Hepatocyte (in vitro differentiated cells): ENCODE results near the gene AMFR. TPM values are rescaled to one million over a fixed set of nuclear protein-coding genes. Genes with fewer than 3 reads are reported as not detected.
A peak's percentile ranks its signal among the peaks of the same experiment; 100 is the strongest.

ENCODE experiments used
- DNase-seq: peaks from one replicate; pipeline ENCODE4 v3.0.0-alpha.2; 2016; ENCODE audit warnings: low spot score
- H2AFZ ChIP-seq: fragments of 200-600 bp; sonication (generic); 2 replicates; pipeline ENCODE4 v1.6.0; 2016; ENCODE audit warnings: antibody characterized with exemption, mild to moderate bottlenecking
- H3K27ac ChIP-seq: fragments of 200-600 bp; sonication (generic); 2 replicates; pipeline ENCODE4 v1.5.1; 2016; ENCODE audit warnings: mild to moderate bottlenecking
- H3K27me3 ChIP-seq: fragments of 200-600 bp; sonication (generic); 2 replicates; pipeline ENCODE4 v1.6.1; 2016
- H3K36me3 ChIP-seq: fragments of 200-600 bp; sonication (generic); replicated peaks from 2 replicates; pipeline ENCODE4 v1.5.1; 2016; ENCODE audit warnings: low read depth; ENCODE audit not compliant: insufficient read depth
- H3K4me1 ChIP-seq: fragments of 200-600 bp; sonication (generic); 2 replicates; pipeline ENCODE4 v1.5.1; 2016; ENCODE audit warnings: mild to moderate bottlenecking, moderate library complexity; ENCODE audit not compliant: insufficient read depth
- H3K4me2 ChIP-seq: fragments of 200-600 bp; sonication (generic); 2 replicates; pipeline ENCODE4 v1.6.0; 2016
- H3K4me3 ChIP-seq: fragments of 200-600 bp; sonication (generic); 2 replicates; pipeline ENCODE4 v1.5.1; 2016; ENCODE audit warnings: mild to moderate bottlenecking
- H3K79me2 ChIP-seq: fragments of 200-600 bp; sonication (generic); 2 replicates; pipeline ENCODE4 v1.6.0; 2017; ENCODE audit warnings: mild to moderate bottlenecking
- H3K9me2 ChIP-seq: fragments of 200-600 bp; sonication (generic); replicated peaks from 2 replicates; pipeline ENCODE4 v1.6.0; 2017; ENCODE audit warnings: mild to moderate bottlenecking; ENCODE audit not compliant: insufficient read depth
- H3K9me3 ChIP-seq: fragments of 200-600 bp; sonication (generic); 2 replicates; pipeline ENCODE4 v1.5.1; 2016; ENCODE audit warnings: low read depth, mild to moderate bottlenecking
- H4K20me1 ChIP-seq: fragments of 200-600 bp; sonication (generic); 2 replicates; pipeline ENCODE4 v1.6.0; 2016; ENCODE audit warnings: mild to moderate bottlenecking; ENCODE audit not compliant: insufficient read depth, poor library complexity, severe bottlenecking
- EZH2 ChIP-seq: fragments of 200-600 bp; sonication (generic); IDR thresholded peaks from 2 replicates; pipeline ENCODE4 v1.6.1; 2016; ENCODE audit warnings: antibody characterized with exemption, mild to moderate bottlenecking, borderline replicate concordance
- EZH2phosphoT487 ChIP-seq: fragments of 200-600 bp; sonication (generic); IDR thresholded peaks from one replicate; pipeline ENCODE4 v1.6.1; 2018; ENCODE audit warnings: antibody characterized with exemption, mild to moderate bottlenecking, low read depth, moderate library complexity; ENCODE audit not compliant: unreplicated experiment, severe bottlenecking
- WGBS: methylation state at CpG from one replicate; pipeline ENCODE4 v1.1.6; 2016; ENCODE audit warnings: low lambda C conversion rate; ENCODE audit errors: missing lambda C conversion rate; 5-methylcytosine and 5-hydroxymethylcytosine counted together
- polyA plus RNA-seq: library from polyadenylated mRNA; unstranded; fragments of >200 nt; fragmentation: Nextera tagmentation; extraction: Ambion mirVana; gene quantifications from 2 replicates; pipeline ENCODE4 v1.2.1, GENCODE V29; 2016
- total RNA-seq: library from RNA; depleted of rRNA; stranded (reverse); fragments of >200 nt; gene quantifications from 2 replicates; pipeline ENCODE4 v1.2.3, GENCODE V29; 2014
- TF ChIP-seq, protein P1 (sequence below): fragments of 200-600 bp; sonication (generic); IDR thresholded peaks from 2 replicates; pipeline ENCODE4 v1.5.1; 2016; ENCODE audit warnings: antibody characterized with exemption, mild to moderate bottlenecking; ENCODE audit not compliant: poor library complexity

AMFR gene
- total and polyA plus RNA-seq, 2 experiments from 2014 or later = 67.2 to 135 TPM

DNA sequence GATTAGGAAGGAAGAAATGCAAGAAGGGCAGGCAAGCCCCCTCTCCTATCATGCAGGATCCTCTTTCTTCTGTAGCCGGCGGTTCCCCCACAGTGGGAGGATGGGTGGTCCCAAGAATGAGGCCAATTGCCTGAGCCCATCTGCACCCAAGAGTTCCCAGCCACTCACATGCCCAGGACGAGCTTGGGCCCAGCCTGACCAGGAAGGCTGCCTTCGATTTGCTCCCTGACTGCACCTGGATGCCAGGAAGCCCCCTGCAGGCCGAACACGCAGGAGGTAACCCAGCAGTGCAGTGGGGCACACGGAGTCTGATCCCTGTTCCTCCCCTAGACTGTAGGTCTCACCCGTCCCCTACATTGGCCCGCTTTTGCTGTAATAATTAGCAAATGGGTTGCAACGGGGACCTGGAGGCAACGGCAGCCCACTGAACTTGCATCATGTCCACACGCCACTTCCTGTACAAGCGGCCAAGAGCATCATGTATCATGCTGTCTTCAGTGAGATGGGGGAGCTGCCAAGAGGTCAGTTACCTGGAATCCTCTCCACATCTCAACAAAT is 67.5 kb downstream of the AMFR start:
- WGBS = 84% methylated on average over 13 of the region's 13 CpGs
- Histone ChIP-seq H3K79me2 (no peaks in the 10 kb centered on the region), H4K20me1 (no peaks in the 10 kb centered on the region), H3K4me1 (peaks cover 21% of the 10 kb centered on the region), H3K9me2 (no peaks in the 10 kb centered on the region), H3K9me3 (no peaks in the 10 kb centered on the region), H3K4me2 (peak overlapping the region; percentile 81), H2AFZ (peak overlapping the region; percentile 59), H3K36me3 (no peaks in the 10 kb centered on the region), H3K27me3 (no peaks in the 10 kb centered on the region), H3K27ac (peak overlapping the region; percentile 78), H3K4me3 (no peak overlapping the region)
- DNase-seq = no peak
- no peak for TF ChIP-seq EZH2phosphoT487
- no peak for TF ChIP-seq EZH2
- TF ChIP-seq, protein P1, sequence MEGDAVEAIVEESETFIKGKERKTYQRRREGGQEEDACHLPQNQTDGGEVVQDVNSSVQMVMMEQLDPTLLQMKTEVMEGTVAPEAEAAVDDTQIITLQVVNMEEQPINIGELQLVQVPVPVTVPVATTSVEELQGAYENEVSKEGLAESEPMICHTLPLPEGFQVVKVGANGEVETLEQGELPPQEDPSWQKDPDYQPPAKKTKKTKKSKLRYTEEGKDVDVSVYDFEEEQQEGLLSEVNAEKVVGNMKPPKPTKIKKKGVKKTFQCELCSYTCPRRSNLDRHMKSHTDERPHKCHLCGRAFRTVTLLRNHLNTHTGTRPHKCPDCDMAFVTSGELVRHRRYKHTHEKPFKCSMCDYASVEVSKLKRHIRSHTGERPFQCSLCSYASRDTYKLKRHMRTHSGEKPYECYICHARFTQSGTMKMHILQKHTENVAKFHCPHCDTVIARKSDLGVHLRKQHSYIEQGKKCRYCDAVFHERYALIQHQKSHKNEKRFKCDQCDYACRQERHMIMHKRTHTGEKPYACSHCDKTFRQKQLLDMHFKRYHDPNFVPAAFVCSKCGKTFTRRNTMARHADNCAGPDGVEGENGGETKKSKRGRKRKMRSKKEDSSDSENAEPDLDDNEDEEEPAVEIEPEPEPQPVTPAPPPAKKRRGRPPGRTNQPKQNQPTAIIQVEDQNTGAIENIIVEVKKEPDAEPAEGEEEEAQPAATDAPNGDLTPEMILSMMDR = no peak

GRCh38 chr16:56357241-56357764 is 68.0 kb downstream of the AMFR start:
- no peaks in the 10 kb centered on the region for H3K36me3 ChIP-seq
- peak; percentile 55 for DNase-seq
- no peaks in the 10 kb centered on the region for H3K9me3 ChIP-seq
- H3K79me2 ChIP-seq = no peaks in the 10 kb centered on the region
- no peaks in the 10 kb centered on the region for H3K9me2 ChIP-seq
- H4K20me1 ChIP-seq = no peaks in the 10 kb centered on the region
- peak overlapping the region; percentile 78 for H3K27ac ChIP-seq
- no peaks in the 10 kb centered on the region for H3K27me3 ChIP-seq
- H3K4me3 ChIP-seq = peak overlapping the region; percentile 24
- WGBS = 37% methylated on average over 12 of the region's 13 CpGs
- H3K4me2 ChIP-seq = peak overlapping the region; percentile 81
- H2AFZ ChIP-seq = peak overlapping the region; percentile 59
- TF ChIP-seq EZH2 (no peak), EZH2phosphoT487 (no peak)
- TF ChIP-seq, protein P1 = no peak
- H3K4me1 ChIP-seq = peaks cover 21% of the 10 kb centered on the region

- Histone ChIP-seq H3K4me2 (peak overlapping the region; percentile 81), H3K79me2 (no peaks in the 10 kb centered on the region), H2AFZ (peak overlapping the region; percentile 73), H3K9me2 (no peaks in the 10 kb centered on the region), H3K4me1 (peaks cover 21% of the 10 kb centered on the region), H3K36me3 (no peaks in the 10 kb centered on the region), H3K9me3 (no peaks in the 10 kb centered on the region), H3K27ac (peak overlapping the region; percentile 78), H4K20me1 (no peaks in the 10 kb centered on the region), H3K4me3 (peak overlapping the region; percentile 24), H3K27me3 (no peaks in the 10 kb centered on the region)
- TF ChIP-seq, protein P1 = peak; percentile 93
- no peak for TF ChIP-seq EZH2
- TF ChIP-seq EZH2phosphoT487 = no peak
- peak; percentile 93 for DNase-seq
- 4% methylated on average over 33 of the region's 33 CpGs for WGBS
These were observed 68.8 kb downstream of the AMFR start for GRCh38 chr16:56356276-56357240.
